Osteocyte (in vitro differentiated cells): Measurements from ENCODE around the gene JUND. TPM values are rescaled to one million over a fixed set of nuclear protein-coding genes. Genes with fewer than 3 reads are reported as not detected.

Experiments
- DNase-seq: peaks from one replicate; pipeline ENCODE4 v3.0.0; 2021; ENCODE audit warnings: mixed read lengths; ENCODE audit not compliant: unreplicated experiment; ENCODE audit errors: extremely low spot score
- H3K27ac Mint-ChIP-seq: one replicate; pipeline ENCODE4 v1.8.0; 2021; ENCODE audit warnings: mild to moderate bottlenecking, mixed read lengths; ENCODE audit not compliant: unreplicated experiment
- H3K27me3 Mint-ChIP-seq: one replicate; pipeline ENCODE4 v1.8.0; 2021; ENCODE audit warnings: mixed read lengths; ENCODE audit not compliant: unreplicated experiment
- H3K36me3 Mint-ChIP-seq: one replicate; pipeline ENCODE4 v1.8.0; 2021; ENCODE audit warnings: mixed read lengths; ENCODE audit not compliant: unreplicated experiment
- H3K4me1 Mint-ChIP-seq: one replicate; pipeline ENCODE4 v1.8.0; 2021; ENCODE audit warnings: mixed read lengths; ENCODE audit not compliant: unreplicated experiment
- H3K4me3 Mint-ChIP-seq: one replicate; pipeline ENCODE4 v1.8.0; 2021; ENCODE audit warnings: mild to moderate bottlenecking, moderate library complexity, mixed read lengths; ENCODE audit not compliant: unreplicated experiment
- H3K9me3 Mint-ChIP-seq: one replicate; pipeline ENCODE4 v1.8.0; 2021; ENCODE audit warnings: mixed read lengths; ENCODE audit not compliant: unreplicated experiment
- total RNA-seq: library from RNA; stranded (reverse); gene quantifications from 2 replicates; pipeline ENCODE4 v1.2.1, GENCODE V29; 2021
- TF ChIP-seq, protein P1 (sequence below): fragments of 200-600 bp; sonication (generic); IDR thresholded peaks from 2 replicates; pipeline ENCODE4 v1.5.0; 2021; ENCODE audit warnings: antibody characterized with exemption, mild to moderate bottlenecking, moderate library complexity

JUND gene
- total RNA-seq, 1 donor from 2014 or later = 241 TPM

DNA sequence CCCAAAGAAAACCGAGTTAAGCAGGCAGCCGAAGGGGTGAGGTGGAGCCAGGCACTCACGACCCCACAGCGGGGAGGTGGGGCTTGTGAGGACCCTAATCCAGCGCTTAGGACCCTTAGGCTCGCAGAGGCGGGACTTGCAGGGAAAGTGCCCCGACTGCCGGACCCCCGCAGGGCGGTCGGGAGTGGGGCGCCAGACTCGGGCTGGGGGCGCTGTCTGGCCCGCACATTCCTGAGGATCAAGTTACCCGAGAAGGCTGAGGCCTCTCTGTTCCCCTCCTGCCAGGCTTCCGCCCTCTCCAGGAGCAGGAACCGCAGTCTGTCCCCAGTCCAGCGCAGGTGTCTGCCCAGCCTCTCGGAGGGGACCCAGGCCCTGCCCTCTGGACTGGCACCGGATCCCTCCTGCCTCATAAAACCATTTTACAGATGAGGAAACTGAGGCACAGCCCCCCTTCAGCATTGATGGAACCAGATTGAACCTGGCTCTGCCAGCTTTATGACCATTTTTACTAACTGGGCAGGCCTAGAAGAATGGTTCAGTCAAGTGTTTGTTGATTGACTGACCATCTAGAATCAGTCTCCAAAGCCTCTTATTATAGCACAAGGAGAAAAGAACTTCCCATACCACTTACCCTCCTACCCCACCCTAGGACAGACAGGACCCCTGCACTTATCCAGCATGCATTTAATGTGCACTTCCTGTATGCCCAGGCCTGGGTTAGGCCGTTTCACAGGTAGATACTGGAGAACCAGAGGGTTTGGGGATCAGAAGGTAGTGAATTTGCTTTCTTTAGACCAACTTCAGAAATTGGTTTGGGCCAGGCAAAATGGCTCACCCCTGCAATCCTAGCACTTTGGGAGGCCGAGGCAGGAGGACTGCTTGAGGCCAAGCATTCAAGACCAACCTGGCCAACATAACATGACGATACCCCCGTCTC lies 6.7 kb upstream of the JUND start:
- DNase-seq = peak; percentile 84
- no peaks in the 10 kb centered on the region for H3K9me3 Mint-ChIP-seq
- no peaks in the 10 kb centered on the region for H3K27me3 Mint-ChIP-seq
- no peak overlapping the region for H3K4me3 Mint-ChIP-seq
- H3K4me1 Mint-ChIP-seq = peaks cover 52% of the 10 kb centered on the region
- peak overlapping the region; percentile 68 for H3K27ac Mint-ChIP-seq
- no peaks in the 10 kb centered on the region for H3K36me3 Mint-ChIP-seq
- TF ChIP-seq, protein P1, sequence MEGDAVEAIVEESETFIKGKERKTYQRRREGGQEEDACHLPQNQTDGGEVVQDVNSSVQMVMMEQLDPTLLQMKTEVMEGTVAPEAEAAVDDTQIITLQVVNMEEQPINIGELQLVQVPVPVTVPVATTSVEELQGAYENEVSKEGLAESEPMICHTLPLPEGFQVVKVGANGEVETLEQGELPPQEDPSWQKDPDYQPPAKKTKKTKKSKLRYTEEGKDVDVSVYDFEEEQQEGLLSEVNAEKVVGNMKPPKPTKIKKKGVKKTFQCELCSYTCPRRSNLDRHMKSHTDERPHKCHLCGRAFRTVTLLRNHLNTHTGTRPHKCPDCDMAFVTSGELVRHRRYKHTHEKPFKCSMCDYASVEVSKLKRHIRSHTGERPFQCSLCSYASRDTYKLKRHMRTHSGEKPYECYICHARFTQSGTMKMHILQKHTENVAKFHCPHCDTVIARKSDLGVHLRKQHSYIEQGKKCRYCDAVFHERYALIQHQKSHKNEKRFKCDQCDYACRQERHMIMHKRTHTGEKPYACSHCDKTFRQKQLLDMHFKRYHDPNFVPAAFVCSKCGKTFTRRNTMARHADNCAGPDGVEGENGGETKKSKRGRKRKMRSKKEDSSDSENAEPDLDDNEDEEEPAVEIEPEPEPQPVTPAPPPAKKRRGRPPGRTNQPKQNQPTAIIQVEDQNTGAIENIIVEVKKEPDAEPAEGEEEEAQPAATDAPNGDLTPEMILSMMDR = peak; percentile 8

DNA sequence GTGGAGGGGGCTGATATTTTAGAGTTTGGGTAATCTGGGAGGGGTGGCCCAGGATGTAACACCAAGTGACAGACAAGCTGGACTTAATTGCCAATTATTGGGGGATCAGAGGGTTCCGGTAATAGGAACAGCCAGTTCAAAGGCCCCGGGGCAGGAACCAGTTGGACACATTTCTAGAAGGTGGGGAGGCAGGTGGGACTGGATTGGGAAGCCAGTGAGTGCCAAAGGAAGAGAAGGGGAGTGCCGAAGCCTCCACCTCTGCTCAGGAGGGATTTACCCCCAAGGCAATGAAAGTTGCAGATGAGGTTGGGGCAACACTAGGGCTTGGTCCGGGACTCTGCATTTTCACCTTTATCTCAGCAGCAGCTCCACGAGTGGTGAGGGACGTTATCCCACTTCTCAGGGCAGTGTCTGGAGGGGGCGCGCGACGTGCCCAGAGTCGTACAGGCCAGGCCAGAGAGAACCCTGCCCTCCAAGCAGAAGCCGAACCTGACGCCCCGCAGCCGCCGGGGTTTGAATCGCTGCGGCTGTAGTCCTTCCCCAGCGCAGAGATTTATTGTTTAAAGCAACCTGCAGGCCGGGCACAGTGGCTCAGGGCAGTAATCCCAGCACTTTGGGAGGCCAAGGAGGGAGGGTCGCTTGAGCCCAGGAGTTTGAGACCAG lies 5.7 kb upstream of the JUND start:
- no peak overlapping the region for H3K4me3 Mint-ChIP-seq
- TF ChIP-seq, protein P1 = no peak
- H3K27ac Mint-ChIP-seq = peak overlapping the region; percentile 84
- H3K4me1 Mint-ChIP-seq = peaks cover 53% of the 10 kb centered on the region
- peak; percentile 77 for DNase-seq
- no peaks in the 10 kb centered on the region for H3K27me3 Mint-ChIP-seq
- no peaks in the 10 kb centered on the region for H3K36me3 Mint-ChIP-seq
- H3K9me3 Mint-ChIP-seq = no peaks in the 10 kb centered on the region

DNA sequence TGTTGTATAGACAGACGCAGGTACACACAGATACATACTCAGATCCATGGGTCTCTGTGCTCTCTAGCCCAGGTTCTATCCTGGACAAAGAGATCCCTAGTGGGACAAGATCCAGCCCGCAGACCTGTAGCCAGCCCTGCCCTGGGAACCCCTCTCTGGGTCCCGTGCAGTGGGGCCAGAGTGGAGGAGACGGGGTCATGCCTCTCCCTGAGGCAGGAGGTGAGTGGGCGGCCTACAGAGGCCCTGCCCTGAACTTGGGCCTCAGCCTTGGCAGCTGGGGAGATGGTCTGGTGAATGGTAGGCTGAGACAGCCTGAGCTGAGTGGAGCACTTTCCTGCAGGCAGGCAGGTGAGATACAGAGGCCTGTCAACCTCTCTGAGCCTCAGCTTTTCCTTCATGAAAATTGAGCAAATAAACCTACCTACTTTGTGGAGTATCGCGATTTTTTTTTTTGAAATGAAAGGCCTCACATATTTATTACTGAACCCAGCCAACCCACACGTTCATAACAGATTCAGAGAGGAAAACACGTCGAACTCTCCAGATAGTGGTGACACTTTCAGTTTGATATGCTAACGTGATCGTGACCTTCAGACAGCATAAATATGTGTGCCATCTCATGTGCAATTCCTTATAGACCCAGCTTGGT lies 3.4 kb upstream of the JUND start:
- Mint-ChIP-seq H3K4me1 (peaks cover 33% of the 10 kb centered on the region), H3K9me3 (no peaks in the 10 kb centered on the region), H3K36me3 (peaks cover 3% of the 10 kb centered on the region), H3K27ac (peak overlapping the region; percentile 27), H3K27me3 (no peaks in the 10 kb centered on the region), H3K4me3 (no peak overlapping the region)
- TF ChIP-seq, protein P1 = no peak
- DNase-seq = no peak

DNA sequence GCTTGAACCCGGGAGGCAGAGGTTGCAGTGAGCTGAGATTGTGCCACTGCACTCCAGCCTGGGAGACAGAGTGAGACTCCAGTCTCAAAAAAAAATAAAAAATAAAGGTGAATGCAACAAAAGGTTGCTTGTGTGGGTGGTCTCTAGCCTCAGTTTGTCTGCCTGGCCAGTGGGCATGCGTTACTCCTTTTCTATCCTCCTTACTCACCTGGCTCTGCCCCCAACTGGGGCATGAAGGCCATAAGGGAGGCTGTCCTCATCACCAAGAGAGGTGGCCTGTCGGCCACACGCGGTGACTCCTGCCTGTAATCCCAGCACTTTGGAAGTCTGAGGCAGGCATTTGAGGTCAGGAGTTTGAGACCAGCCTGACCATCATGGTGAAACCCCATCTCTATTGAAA lies 1.9 kb upstream of the JUND start:
- Mint-ChIP-seq H3K9me3 (no peaks in the 10 kb centered on the region), H3K27me3 (no peaks in the 10 kb centered on the region), H3K4me1 (peaks cover 38% of the 10 kb centered on the region), H3K27ac (peak overlapping the region; percentile 98), H3K4me3 (no peak overlapping the region), H3K36me3 (peaks cover 15% of the 10 kb centered on the region)
- no peak for DNase-seq
- TF ChIP-seq, protein P1 = no peak

DNA sequence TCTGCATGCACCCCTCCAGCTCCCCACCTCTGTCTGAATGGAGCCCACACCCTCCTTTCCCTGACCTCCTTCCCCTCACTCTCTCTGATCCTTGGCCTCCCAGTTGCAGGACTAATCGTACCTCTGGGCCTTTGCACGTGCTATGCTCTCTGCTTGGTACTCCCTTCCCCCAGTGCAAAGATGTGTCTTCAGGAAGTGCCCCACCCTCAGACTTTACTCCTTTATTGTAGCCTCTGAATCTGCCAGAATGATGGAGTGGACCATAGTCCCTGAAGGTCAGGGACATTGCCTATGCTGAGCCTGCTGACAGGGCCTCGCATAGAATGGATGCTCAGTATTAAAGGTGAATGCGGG lies 1.3 kb upstream of the JUND start:
- no peaks in the 10 kb centered on the region for H3K27me3 Mint-ChIP-seq

More for the DNA sequence above, 1.3 kb upstream of the JUND start:
- TF ChIP-seq, protein P1 = no peak
- no peak for DNase-seq
- Mint-ChIP-seq H3K4me1 (peaks cover 39% of the 10 kb centered on the region), H3K36me3 (peaks cover 17% of the 10 kb centered on the region), H3K9me3 (no peaks in the 10 kb centered on the region), H3K27ac (peak overlapping the region; percentile 98), H3K4me3 (peak overlapping the region; percentile 73)
